Muscle layer of duodenum (tissue), 2 donors: ENCODE measurements around the gene BCAP31.
A peak's percentile ranks its signal among the peaks of the same experiment; 100 is the strongest.

ENCODE experiments used
- H3K27ac ChIP-seq: one replicate; pipeline ENCODE4 v1.7.0; 2013; ENCODE audit warnings: mild to moderate bottlenecking, low read length
- H3K27me3 ChIP-seq: one replicate; pipeline ENCODE4 v1.7.0; 2013; ENCODE audit warnings: low read depth, mild to moderate bottlenecking, control low read depth, low read length
- H3K36me3 ChIP-seq, 2 donors: one replicate each; pipeline ENCODE4 v1.7.0; 2013; ENCODE audit warnings: low read length in 2 of 2, control low read depth in 1 of 2, mild to moderate bottlenecking in 1 of 2; ENCODE audit not compliant: insufficient read depth in 2 of 2, control insufficient read depth in 1 of 2
- H3K4me1 ChIP-seq, 2 donors: one replicate each; pipeline ENCODE4 v1.7.0; 2013; ENCODE audit warnings: low read length in 2 of 2, mild to moderate bottlenecking in 2 of 2, control low read depth in 1 of 2, moderate library complexity in 1 of 2; ENCODE audit not compliant: insufficient read depth in 2 of 2, control insufficient read depth in 1 of 2
- H3K4me3 ChIP-seq, 2 donors: one replicate each; pipeline ENCODE4 v1.7.0; 2013; ENCODE audit warnings: low read length in 2 of 2, low read depth in 1 of 2, mild to moderate bottlenecking in 1 of 2
- H3K9me3 ChIP-seq, 2 donors: one replicate each; pipeline ENCODE4 v1.7.0; 2013; ENCODE audit warnings: low read length in 2 of 2, control low read depth in 1 of 2, mild to moderate bottlenecking in 1 of 2; ENCODE audit not compliant: control insufficient read depth in 1 of 2
- donor health status: healthy.

BCAP31 gene

DNA sequence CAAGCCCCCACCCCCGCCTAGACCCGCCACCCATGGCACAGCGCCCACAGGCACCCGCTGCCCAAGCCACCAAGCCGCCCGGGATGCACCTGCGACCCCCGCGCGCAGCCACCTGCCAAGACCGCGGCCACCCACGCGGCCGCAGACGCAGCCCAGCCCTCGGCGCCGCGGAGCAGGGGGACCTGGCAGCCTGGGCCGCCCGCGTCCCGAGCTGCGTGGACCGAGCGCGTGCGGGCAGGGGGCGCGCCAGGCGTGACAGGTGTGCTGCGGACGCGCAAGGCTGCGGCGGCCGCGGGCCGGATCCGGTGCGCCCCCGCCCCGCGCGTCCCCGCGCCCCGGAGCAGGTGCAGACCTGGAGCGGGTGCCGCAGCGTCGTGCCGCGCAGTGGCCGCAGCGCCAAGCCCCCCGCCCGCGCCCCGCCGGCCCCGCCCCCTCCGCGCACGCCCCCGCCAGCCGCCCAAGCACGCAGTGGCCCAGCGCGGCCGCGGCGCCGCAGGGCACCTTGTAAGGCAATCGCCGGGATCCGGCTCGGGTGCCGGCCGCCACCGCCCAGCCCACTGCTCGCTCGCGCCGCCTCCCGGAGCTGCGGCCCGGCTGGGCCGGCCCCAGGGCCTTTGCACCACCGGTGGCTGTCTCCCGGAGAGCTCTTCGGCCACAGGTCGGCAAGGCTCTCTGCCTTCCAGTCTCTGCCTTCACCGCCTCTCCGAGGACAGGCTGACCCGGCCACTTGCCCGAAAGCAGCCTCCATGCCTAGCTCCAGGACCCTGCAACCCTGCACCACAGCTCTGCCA, 50.6 kb downstream of the BCAP31 start, which contains the start of gene PNCK:
PNCK (minus strand) TSS at position 386 of the 791 bp plus-strand sequence. CDS start 737 bp downstream, outside the sequence.
- no peak within 1 kb of the TSS for H3K27ac ChIP-seq
- H3K27me3 ChIP-seq = no peaks in the 10 kb centered on the region
- no peaks in the 10 kb centered on the region for H3K4me1 ChIP-seq
- no peaks in the 10 kb centered on the region for H3K36me3 ChIP-seq
- no peaks in the 10 kb centered on the region for H3K9me3 ChIP-seq
- H3K4me3 ChIP-seq = peak within 1 kb of the TSS in 1 of 2 donors; percentile 38

DNA sequence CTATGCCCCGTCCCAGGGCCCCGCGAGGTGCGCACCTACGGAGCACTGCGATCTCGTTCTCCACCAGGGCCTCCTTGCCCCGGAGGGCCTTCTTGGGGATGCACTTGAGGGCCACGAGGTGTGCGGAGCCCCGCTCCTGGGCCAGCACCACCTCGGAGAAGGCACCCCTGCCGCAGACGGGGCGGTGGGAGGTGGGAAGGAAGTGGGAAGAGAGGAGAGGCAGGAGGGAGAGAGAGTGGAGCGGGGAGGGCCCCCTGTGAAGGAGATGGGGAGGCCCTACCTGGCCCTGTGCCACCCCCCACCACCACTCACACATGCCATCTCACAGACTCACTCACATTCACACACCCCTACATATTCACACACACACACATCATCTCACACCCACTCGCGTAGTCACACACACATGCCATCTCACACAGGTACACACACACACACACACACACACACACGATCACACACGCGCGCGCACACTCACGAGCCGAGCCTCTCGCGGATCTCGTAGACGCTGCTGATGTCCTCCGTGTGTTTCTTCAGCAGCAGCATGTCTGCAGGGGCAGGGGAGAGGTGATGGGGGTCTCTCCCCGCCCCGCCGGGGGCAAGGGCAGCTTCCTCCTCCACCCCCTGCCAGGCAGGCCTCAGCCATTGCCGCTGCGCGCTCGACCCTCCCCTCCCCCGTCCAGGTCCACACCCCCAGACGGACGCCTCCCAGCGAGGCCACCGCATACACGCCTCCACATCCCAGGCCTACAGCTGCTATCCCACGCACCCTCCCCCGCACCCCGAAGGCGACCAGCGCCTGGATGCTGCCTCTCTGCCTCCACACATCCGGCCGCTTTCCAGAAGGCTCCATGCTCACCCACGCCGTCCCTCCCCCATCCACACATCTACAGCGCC, 51.4 kb downstream of the BCAP31 start:
- H3K27ac ChIP-seq = no peak overlapping the region
- H3K4me1 ChIP-seq = peaks cover 0 to 5% of the 10 kb centered on the region in 2 donors
- no peaks in the 10 kb centered on the region for H3K36me3 ChIP-seq
- H3K4me3 ChIP-seq = peak overlapping the region in 1 of 2 donors; percentile 38
- no peaks in the 10 kb centered on the region for H3K9me3 ChIP-seq
- no peaks in the 10 kb centered on the region for H3K27me3 ChIP-seq

DNA sequence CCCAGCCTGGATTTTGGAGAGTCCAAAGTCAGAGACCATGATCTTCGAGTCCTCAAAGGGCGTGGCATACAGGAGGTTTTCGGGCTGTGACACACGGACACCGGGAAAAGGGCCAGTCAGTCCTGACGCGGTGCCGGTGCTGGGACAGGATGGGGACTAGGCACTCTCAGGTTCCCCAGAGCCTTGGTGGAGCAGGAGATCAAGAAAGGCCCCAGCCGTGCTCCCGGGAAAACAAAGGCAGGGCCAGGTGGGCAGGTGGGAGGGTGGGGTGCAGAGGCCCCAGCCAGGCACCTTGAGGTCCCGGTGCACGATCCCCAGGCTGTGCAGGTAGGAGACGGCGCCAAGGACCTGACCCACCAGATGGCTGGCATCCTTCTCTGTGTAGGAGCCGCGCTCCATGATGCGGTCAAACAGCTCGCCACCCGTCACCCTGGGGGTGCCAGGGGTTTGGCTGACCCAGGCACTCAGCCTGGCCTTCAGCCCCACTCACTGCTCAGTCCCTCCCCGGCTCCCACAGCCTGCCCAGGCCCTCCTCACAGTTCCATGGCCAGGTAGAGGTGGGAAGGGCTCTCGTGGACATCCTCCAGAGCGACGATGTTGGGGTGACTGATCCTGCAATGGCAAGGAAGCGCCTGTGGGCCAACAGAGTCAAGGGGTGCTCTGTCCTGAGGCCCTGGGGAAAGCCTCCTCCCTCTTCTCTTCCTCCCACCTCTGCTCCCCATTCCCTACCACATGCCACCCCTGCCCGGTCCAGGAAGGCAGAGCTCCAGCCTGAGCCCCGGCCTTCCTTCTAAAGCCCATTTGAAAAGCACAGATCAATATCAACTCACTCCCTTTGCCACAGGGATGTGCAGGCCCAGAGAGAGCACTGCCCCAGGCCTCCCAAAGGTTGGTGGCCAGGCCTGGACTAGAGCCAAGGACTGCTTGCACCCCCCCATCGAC, 52.3 kb downstream of the BCAP31 start:
- H3K4me1 ChIP-seq = peaks cover 0 to 5% of the 10 kb centered on the region in 2 donors
- H3K9me3 ChIP-seq = no peaks in the 10 kb centered on the region
- no peak overlapping the region for H3K27ac ChIP-seq
- no peaks in the 10 kb centered on the region for H3K36me3 ChIP-seq
- H3K27me3 ChIP-seq = no peaks in the 10 kb centered on the region
- no peak overlapping the region for H3K4me3 ChIP-seq

DNA sequence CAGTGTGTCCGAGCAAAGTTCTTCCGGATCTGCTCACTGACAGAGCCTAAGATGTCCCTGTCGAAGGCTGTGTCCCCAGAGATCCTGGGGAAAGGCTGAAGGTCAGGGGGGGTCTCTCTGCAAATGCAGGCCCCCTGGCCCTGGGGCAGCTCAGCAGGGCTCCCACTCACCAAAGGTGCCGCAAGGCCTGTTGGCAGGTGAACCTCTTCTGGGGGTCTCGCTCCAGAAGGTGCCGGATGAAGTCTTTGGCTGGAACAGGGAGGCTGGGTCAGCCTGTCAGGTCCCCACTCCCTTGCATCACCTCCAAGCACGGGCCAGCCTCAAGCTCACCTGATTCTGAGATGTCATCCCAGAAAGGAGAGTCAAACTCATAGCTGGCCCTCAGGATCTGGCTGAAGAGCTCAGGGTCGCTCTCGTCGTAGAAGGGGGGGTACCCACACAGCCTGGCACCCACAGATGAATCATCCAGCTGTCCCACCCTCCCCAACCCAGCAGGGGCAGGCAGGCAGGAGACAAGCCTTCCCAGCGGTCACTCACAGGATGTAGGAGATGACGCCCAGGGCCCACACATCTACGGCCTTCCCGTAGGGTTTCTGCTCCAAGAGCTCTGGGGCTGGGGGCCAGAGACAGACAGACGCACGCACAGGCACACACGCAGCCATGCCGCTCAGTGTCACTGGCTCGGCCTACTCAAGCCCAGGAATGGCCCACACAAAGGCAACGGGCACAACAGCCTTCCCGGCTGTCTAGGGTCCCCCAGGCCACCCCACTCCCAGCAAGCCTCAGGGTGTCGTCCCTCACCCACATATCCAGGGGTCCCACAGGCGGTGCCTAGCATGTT, 53.2 kb downstream of the BCAP31 start:
- H3K36me3 ChIP-seq = no peaks in the 10 kb centered on the region
- H3K9me3 ChIP-seq = no peaks in the 10 kb centered on the region
- H3K27me3 ChIP-seq = no peaks in the 10 kb centered on the region
- H3K4me1 ChIP-seq = peaks cover 0 to 5% of the 10 kb centered on the region in 2 donors
- no peak overlapping the region for H3K4me3 ChIP-seq
- H3K27ac ChIP-seq = no peak overlapping the region

DNA sequence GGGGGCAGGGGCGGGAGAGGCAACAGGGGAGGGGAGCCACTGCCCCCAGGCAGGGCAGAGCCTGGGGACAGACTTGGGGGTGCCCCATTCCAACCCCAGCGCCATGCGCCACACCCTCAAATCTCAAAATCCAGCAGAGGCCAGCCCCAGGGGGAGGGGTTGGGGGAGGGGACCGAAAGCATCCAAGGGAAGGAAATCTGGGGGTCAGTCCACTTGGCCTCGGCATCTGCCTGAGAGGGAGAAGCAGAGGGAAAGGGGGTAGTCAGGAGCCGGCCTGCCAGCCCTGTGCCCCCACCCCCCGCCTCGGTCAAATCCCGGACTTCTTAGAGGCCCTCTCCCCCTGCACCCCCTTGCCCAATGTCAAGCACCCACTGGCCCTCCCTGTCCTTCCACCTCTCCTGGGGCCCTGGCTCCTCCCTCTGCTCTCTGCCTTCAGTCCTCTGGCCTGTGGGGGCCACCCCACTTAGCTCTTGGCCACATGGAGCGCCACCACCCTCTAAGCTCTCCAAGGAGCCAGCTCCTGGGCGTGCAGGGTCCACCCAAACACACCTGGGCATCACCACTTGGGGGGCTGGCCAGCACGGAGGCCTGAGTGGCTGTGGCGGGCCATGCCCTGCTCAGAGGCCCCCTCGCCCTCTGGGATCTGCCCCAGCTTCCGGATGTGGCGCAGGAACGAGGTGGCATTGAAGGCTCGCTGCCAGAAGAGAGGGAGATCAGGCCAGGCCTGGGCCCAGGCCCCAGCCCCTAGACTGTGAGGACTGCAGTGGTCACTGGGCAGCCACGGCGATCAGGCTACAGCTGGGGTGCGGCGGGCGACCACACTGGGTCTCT, 54.1 kb downstream of the BCAP31 start:
- Histone ChIP-seq H3K4me3 (no peak overlapping the region), H3K27me3 (no peaks in the 10 kb centered on the region), H3K36me3 (no peaks in the 10 kb centered on the region)

GRCh38 chrX:153669174-153669890, 54.9 kb downstream of the BCAP31 start:
- Histone ChIP-seq H3K27me3 (no peaks in the 10 kb centered on the region), H3K4me1 (peaks cover 0 to 5% of the 10 kb centered on the region in 2 donors), H3K27ac (no peak overlapping the region), H3K9me3 (no peaks in the 10 kb centered on the region), H3K4me3 (no peak overlapping the region), H3K36me3 (no peaks in the 10 kb centered on the region)

More for the DNA sequence above, 54.1 kb downstream of the BCAP31 start:
- Histone ChIP-seq H3K27ac (no peak overlapping the region), H3K4me1 (peaks cover 0 to 5% of the 10 kb centered on the region in 2 donors), H3K9me3 (no peaks in the 10 kb centered on the region)

DNA sequence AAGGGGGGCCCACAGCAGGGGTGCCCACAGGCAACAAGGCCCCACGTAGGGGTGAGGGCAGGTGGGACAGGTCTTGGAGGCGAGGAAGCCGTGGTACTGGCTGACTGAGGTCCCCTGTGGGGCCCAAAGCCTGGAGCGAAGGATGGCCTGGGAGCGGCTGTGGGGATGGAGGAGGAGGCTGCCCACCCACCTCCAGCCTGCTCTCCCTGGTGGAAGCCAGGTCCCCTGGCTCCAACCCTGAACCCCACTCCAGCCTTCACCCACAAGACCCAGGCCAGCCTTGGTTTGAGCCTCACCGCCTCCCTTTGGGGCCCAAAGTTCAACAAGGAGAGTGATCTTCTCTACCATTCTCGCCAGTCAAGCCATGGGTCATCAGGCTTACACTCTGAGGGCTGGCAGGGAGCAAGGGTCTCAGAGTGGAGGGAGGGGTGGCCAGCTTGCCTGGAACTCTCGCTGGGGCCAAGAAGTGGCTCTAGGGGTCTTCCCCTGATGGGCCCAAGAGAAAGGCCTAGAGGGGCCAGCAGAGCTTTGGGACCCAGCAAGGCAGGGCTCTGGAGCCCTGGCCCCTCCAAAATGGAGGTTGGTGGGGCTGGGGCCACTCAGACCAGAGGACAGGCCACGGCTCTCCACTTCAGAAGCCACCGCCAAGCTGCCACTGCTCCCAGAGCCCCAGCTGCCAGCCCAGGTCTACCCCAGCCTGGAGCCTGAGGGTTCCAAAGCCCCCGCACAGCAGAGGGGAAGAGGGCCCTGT, 55.6 kb downstream of the BCAP31 start:
- Histone ChIP-seq H3K27ac (no peak overlapping the region), H3K36me3 (no peaks in the 10 kb centered on the region), H3K27me3 (no peaks in the 10 kb centered on the region), H3K9me3 (no peaks in the 10 kb centered on the region), H3K4me1 (peaks cover 0 to 5% of the 10 kb centered on the region in 2 donors), H3K4me3 (no peak overlapping the region)

DNA sequence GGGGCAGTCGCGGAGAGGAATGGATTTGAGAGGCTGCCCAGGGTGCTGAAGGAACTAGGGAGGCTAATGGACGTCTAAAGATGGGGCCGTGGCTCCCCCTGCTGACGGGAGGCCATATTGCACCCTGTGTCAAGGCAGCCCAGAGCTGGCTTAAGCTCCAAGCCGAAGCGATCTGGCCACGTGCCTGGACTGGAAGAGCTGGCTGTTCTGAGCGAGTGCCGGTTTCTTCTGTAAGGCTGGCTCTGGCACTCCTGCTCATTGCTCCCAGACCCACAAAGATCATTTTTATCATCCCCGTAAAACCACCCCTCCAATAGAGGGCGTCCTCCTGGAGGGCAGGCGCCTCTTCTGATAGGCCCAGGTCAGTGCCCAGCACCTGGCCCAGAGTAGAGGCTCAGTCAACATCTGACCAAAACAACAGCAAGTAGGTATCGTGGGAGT, 56.2 kb downstream of the BCAP31 start:
- Histone ChIP-seq H3K27me3 (no peaks in the 10 kb centered on the region), H3K4me1 (peaks cover 0 to 5% of the 10 kb centered on the region in 2 donors), H3K9me3 (no peaks in the 10 kb centered on the region), H3K4me3 (no peak overlapping the region), H3K27ac (no peak overlapping the region), H3K36me3 (no peaks in the 10 kb centered on the region)
